ENCODE results near the gene ERBB2.

GRCh38 chr17:39767147-39767546, 67.3 kb downstream of the ERBB2 start:
- no peak for TF ChIP-seq POLR2A (IDR thresholded peaks at IDR 0.05)
- no peak for TF ChIP-seq CTCF (IDR thresholded peaks at IDR 0.05)

Measured in Peyer's patch (tissue), 4 donors.